Measurements from ENCODE around the gene GPAM. TPM values are rescaled to one million over a fixed set of nuclear protein-coding genes. Genes with fewer than 3 reads are reported as not detected.

The GPAM gene
- total RNA-seq, 1 donor from 2014 or later, result 6.9 TPM

DNA sequence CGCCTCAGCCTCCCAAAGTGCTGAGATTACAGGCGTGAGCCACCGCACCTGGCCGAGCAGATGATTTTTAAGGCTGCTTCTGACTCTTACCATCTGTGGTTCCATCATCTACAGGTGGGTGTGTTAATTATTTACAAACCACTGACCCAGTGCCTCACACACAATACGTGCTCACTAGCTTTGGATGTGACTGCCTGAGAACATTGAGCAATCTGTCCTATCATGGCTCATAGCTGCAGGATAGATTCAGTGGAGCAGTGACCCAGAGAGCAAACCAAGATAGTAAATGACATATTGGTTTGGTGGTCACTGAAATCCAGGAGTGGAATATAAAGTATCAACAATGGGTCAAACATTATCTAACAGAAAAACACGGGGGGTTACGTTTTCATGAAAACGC is 24.1 kb downstream of the GPAM start:
- TF ChIP-seq CTCF (IDR thresholded peaks at IDR 0.05), result no peak
- no peak for TF ChIP-seq POLR2AphosphoS5 (IDR thresholded peaks at IDR 0.05; ENCODE audit: insufficient read depth in 1 of 2, low read depth in 1 of 2)
- no peak for TF ChIP-seq POLR2A (IDR thresholded peaks at IDR 0.05)
- no peaks in the 10 kb centered on the region for H3K4me1 ChIP-seq
- H3K27ac ChIP-seq, result no peak overlapping the region
- H3K36me3 ChIP-seq, result peaks cover 3 to 63% of the 10 kb centered on the region in 2 donors
- H3K4me3 ChIP-seq, result no peak overlapping the region
- intact Hi-C loops (cut with DNase I), result no loop called here
- DNase-seq (ENCODE audit: extremely low spot score in 2 of 2), result no peak
- no peaks in the 10 kb centered on the region for H3K9me3 ChIP-seq
- H3K27me3 ChIP-seq, result no peaks in the 10 kb centered on the region

DNA sequence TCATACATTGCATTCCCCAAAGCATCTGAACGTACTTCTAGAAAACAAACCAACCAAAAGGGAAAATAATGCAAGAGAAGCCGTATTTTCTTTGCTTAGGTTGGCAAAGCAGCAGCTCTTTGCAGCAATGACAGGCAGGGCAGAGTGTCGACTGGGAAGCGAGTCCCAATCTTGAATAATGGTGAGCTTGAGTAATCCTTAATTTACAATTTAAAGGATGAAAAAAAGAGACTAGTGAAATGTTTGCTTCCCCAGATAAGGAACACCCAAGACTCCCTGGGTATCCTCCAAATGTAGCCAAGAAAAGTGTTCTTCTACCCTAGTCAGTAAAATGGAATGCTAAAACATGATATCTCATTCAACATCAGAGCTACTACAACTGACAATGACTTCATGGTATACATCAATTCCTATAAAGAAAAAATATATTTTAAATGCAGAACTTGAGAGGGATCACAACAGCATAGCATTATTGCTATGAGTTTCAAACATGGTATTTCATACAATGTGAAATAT is 32.0 kb downstream of the GPAM start:
- H3K36me3 ChIP-seq, result peaks cover 0 to 33% of the 10 kb centered on the region in 2 donors

DNA sequence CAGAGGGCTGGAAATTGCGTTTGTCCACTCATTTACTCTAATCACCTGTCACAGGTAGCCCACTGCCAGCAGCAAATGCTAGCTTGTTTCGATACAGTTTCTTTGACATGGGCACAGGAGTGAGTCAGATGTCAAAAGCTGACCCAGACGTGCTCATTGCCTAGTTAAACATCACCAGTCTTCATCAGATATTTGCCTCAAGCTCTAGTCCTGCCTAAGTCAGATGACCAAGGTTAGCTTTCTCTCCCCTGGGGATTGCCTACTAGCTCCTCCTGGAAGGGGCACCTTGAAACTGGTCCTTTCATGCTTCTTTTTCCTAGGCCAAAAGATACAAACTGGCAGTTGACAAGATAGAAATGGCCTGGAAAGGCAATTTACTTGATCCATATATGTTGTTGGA is 35.2 kb downstream of the GPAM start:
- TF ChIP-seq CTCF (IDR thresholded peaks at IDR 0.05), result no peak
- no peak for TF ChIP-seq POLR2A (IDR thresholded peaks at IDR 0.05)
- no peak for TF ChIP-seq POLR2AphosphoS5 (IDR thresholded peaks at IDR 0.05; ENCODE audit: insufficient read depth in 1 of 2, low read depth in 1 of 2)
- DNase-seq (ENCODE audit: extremely low spot score in 2 of 2), result peak in 1 of 2 donors; percentile 49
- Histone ChIP-seq H3K27me3 (no peaks in the 10 kb centered on the region), H3K9me3 (no peaks in the 10 kb centered on the region), H3K4me3 (no peak overlapping the region), H3K36me3 (peaks cover 0 to 19% of the 10 kb centered on the region in 2 donors), H3K27ac (no peak overlapping the region), H3K4me1 (no peaks in the 10 kb centered on the region)
- intact Hi-C loops (cut with DNase I), result no loop called here

More for the DNA sequence above, 32.0 kb downstream of the GPAM start:
- TF ChIP-seq POLR2AphosphoS5 (IDR thresholded peaks at IDR 0.05; ENCODE audit: insufficient read depth in 1 of 2, low read depth in 1 of 2) (no peak), CTCF (IDR thresholded peaks at IDR 0.05) (no peak), POLR2A (IDR thresholded peaks at IDR 0.05) (no peak)
- intact Hi-C loops (cut with DNase I), result no loop called here
- H3K4me3 ChIP-seq, result no peak overlapping the region
- no peaks in the 10 kb centered on the region for H3K9me3 ChIP-seq
- H3K27me3 ChIP-seq, result no peaks in the 10 kb centered on the region
- H3K4me1 ChIP-seq, result no peaks in the 10 kb centered on the region
- DNase-seq (ENCODE audit: extremely low spot score in 2 of 2), result no peak
- no peak overlapping the region for H3K27ac ChIP-seq

DNA sequence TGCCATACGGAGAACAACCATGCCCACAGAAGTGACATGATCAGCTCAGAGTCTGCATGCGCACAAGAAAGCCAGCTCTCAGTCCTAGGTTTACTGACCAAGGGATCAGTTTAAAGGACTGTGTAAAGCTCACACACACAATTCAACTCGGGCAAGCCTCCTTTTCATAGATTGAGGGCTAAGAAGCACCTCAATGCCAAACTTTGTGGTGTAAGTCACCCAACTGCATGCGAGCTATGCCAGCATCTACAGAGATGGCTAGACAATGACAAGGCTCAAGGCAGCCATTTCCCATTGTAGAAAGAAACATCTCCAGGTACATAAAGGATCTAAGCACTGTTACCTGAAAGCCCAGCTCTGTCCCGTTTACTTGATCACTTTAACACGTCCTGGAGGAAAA is 36.8 kb downstream of the GPAM start:
- TF ChIP-seq POLR2A (IDR thresholded peaks at IDR 0.05) (no peak), POLR2AphosphoS5 (IDR thresholded peaks at IDR 0.05; ENCODE audit: insufficient read depth in 1 of 2, low read depth in 1 of 2) (no peak), CTCF (IDR thresholded peaks at IDR 0.05) (no peak)
- no peak overlapping the region for H3K27ac ChIP-seq
- no peak overlapping the region for H3K4me3 ChIP-seq
- intact Hi-C loops (cut with DNase I), result no loop called here
- no peaks in the 10 kb centered on the region for H3K4me1 ChIP-seq
- H3K9me3 ChIP-seq, result no peaks in the 10 kb centered on the region
- H3K27me3 ChIP-seq, result no peaks in the 10 kb centered on the region
- no peak for DNase-seq (ENCODE audit: extremely low spot score in 2 of 2)
- H3K36me3 ChIP-seq, result peaks cover 0 to 6% of the 10 kb centered on the region in 2 donors

GRCh38 chr10:112145263-112145662 is 38.3 kb downstream of the GPAM start:
- no peak overlapping the region for H3K4me3 ChIP-seq
- peaks cover 0 to 6% of the 10 kb centered on the region in 2 donors for H3K36me3 ChIP-seq
- H3K9me3 ChIP-seq, result no peaks in the 10 kb centered on the region
- intact Hi-C loops (cut with DNase I), result no loop called here
- H3K27me3 ChIP-seq, result no peaks in the 10 kb centered on the region
- no peak overlapping the region for H3K27ac ChIP-seq
- H3K4me1 ChIP-seq, result no peaks in the 10 kb centered on the region
- no peak for TF ChIP-seq POLR2AphosphoS5 (IDR thresholded peaks at IDR 0.05; ENCODE audit: insufficient read depth in 1 of 2, low read depth in 1 of 2)
- no peak for TF ChIP-seq POLR2A (IDR thresholded peaks at IDR 0.05)
- TF ChIP-seq CTCF (IDR thresholded peaks at IDR 0.05), result no peak
- no peak for DNase-seq (ENCODE audit: extremely low spot score in 2 of 2)

All from vagina (tissue), 2 donors.